Epithelial cell of esophagus (primary cell): ENCODE results near the gene NARS2.
"Not testable (repeated sequence)": the region's sequence is repeated elsewhere in the genome, so short reads cannot be mapped to it uniquely, and the experiment has no call there.

Experiments
- DNase-seq: peaks from one replicate; pipeline ENCODE4 v3.0.0; 2010; ENCODE audit warnings: low read depth
- H3K4me3 ChIP-seq: 2 replicates; pipeline ENCODE4 v1.5.1; 2011; ENCODE audit warnings: mild to moderate bottlenecking, low read length, control low read depth
- TF ChIP-seq, protein P1 (sequence below): IDR thresholded peaks from 2 replicates; pipeline ENCODE4 v1.5.1; 2011; ENCODE audit warnings: low read depth, mild to moderate bottlenecking, low read length, control low read depth, inconsistent platforms; ENCODE audit not compliant: insufficient read depth; ENCODE audit errors: missing control alignments

The NARS2 gene

GRCh38 chr11:78607696-78608095 lies 33.0 kb upstream of the NARS2 start:
- TF ChIP-seq, protein P1, sequence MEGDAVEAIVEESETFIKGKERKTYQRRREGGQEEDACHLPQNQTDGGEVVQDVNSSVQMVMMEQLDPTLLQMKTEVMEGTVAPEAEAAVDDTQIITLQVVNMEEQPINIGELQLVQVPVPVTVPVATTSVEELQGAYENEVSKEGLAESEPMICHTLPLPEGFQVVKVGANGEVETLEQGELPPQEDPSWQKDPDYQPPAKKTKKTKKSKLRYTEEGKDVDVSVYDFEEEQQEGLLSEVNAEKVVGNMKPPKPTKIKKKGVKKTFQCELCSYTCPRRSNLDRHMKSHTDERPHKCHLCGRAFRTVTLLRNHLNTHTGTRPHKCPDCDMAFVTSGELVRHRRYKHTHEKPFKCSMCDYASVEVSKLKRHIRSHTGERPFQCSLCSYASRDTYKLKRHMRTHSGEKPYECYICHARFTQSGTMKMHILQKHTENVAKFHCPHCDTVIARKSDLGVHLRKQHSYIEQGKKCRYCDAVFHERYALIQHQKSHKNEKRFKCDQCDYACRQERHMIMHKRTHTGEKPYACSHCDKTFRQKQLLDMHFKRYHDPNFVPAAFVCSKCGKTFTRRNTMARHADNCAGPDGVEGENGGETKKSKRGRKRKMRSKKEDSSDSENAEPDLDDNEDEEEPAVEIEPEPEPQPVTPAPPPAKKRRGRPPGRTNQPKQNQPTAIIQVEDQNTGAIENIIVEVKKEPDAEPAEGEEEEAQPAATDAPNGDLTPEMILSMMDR = no peak
- no peak for DNase-seq
- no peak overlapping the region for H3K4me3 ChIP-seq

GRCh38 chr11:78606667-78607066 lies 32.0 kb upstream of the NARS2 start:
- peak; percentile 63 for DNase-seq
- TF ChIP-seq, protein P1 = no peak
- H3K4me3 ChIP-seq = no peak overlapping the region

DNA sequence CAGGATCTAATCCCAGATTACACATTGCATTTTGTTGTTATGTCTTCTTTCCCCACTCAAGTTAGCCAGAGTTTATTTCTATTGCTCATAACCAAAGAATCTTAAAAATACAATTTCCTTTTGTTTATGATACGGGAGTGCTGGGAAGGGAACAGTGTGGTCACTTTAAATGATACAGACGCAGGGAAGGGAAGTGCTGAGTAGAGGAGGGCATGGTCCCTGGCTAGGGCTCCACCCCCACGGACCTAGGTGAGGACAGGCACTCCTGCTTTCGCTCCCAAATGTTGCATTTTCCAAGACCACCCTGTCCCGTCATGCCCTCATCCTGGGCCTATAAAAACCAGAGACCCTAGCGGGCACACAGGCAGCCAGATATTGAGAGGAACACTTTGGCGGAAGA lies 30.6 kb upstream of the NARS2 start:
- no peak for DNase-seq
- TF ChIP-seq, protein P1 = no peak

GRCh38 chr11:78603792-78604191 lies 29.1 kb upstream of the NARS2 start:
- DNase-seq = no peak
- H3K4me3 ChIP-seq = no peak overlapping the region
- TF ChIP-seq, protein P1 = no peak

More for the DNA sequence above, 30.6 kb upstream of the NARS2 start:
- H3K4me3 ChIP-seq = no peak overlapping the region

DNA sequence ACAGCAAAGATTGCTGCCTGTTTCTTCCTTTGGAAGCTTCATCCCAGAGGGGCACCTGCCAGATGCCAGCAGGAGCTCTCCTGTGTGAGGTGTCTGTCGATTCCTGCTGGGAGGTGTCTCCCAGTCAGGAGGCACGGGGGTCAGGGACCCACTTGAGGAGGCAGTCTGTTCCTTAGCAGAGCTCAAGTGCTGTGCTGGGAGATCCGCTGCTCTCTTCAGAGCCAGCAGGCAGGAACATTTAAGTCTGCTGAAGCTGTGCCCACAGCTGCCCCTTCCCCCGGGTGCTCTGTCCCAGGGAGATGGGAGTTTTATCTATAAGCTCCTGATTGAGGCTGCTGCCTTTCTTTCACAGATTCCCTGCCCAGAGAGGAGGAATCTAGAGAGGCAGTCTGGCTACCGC lies 28.1 kb upstream of the NARS2 start:
- DNase-seq, H3K4me3 ChIP-seq: not testable (repeated sequence)

DNA sequence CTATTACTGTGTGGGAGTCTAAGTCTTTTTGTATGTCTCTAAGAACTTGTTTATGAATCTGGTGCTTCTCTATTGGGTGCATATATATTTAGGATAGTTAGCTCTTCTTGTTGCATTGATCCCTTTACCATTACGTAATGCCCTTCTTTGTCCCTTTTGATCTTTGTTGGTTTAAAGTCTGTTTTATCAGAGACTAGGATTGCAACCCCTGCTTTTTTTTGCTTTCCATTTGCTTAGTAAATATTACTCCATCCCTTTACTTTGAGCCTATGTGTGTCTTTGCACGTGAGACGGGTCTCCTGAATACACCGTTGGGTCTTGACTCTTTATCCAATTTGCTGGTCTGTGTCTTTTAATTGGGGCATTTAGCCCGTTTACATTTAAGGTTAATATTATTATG lies 26.4 kb upstream of the NARS2 start:
- DNase-seq, H3K4me3 ChIP-seq: not testable (repeated sequence)

DNA sequence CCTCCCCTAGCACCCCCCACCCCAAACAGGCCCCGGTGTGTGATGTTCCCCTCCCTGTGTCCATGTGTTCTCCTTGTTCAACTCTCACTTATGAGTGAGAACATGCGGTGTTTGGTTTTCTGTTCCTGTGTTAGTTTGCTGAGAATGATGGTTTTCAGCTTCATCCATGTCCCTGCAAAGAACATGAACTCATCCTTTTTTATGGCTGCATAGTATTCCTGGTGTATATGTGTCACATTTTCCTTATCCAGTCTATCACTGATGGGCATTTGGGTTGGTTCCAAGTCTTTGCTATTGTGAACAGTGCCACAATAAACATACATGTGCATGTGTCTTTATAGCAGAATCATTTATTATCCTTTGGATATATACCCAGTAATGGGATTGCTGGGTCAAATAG lies 22.9 kb upstream of the NARS2 start:
- not testable (repeated sequence) for DNase-seq, H3K4me3 ChIP-seq

DNA sequence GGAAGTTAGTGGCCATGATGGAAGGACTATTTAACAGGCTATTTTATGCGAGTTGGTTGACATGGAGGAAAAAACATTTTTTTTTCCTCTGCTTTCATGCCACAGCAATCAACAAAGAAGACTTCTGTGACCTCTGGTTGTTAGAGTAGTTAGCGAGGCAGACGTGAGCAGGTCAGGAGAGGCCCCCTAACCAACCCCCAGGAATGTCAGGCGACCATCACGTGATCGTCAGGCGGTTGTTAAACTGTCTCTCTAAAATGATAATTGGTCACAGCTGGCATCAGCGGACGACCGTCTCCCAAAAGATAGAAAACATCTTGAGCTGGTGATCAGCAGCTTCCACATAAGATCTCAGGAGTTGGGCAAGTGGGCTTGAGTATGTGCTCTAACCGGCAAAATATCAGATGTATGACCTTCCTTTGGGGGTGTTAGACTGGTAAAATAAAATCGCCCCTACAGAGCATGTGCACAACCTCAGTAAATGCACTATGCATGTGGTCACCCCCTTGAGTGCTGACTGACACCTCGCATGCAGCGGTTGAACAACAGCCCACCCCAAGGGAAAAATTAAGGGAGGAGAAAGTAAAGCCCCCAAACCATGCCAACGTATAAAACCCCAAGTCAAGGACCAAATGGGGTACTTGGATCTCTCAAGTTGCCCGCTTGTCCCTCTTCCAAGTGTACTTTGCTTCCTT lies 20.9 kb upstream of the NARS2 start:
- DNase-seq = no peak
- H3K4me3 ChIP-seq = no peak overlapping the region
- TF ChIP-seq, protein P1 = no peak

GRCh38 chr11:78594814-78595213 lies 20.1 kb upstream of the NARS2 start:
- DNase-seq = no peak
- H3K4me3 ChIP-seq = no peak overlapping the region
- TF ChIP-seq, protein P1 = no peak
